CD14-positive monocyte (primary cell): ENCODE results near the gene UBE2E1. TPM values are rescaled to one million over a fixed set of nuclear protein-coding genes. Genes with fewer than 3 reads are reported as not detected.
A peak's percentile ranks its signal among the peaks of the same experiment; 100 is the strongest.

Source experiments
- DNase-seq, 3 donors: peaks; one replicate each; pipeline ENCODE4 v3.0.0-alpha.2; 2011 to 2022
- H2AFZ ChIP-seq: 2 replicates; pipeline ENCODE4 v1.6.0; 2012; ENCODE audit warnings: mild to moderate bottlenecking, low read depth, low read length, inconsistent platforms; ENCODE audit not compliant: insufficient read depth, poor library complexity, severe bottlenecking
- H3K27ac ChIP-seq, 2 donors: 1 replicate in 1 of 2; 2 replicates in 1 of 2; pipeline ENCODE4 v1.5.1; 2012 to 2013; ENCODE audit warnings: low read length in 2 of 2, control low read depth in 1 of 2, inconsistent platforms in 1 of 2, low read depth in 1 of 2, mild to moderate bottlenecking in 1 of 2
- H3K27me3 ChIP-seq, 2 donors: one replicate each; pipeline versions ENCODE4 v1.6.0 to v1.6.1; 2011 to 2013; ENCODE audit warnings: low read length in 2 of 2; ENCODE audit not compliant: control insufficient read depth in 2 of 2, insufficient read depth in 2 of 2
- H3K36me3 ChIP-seq, 2 donors: replicated peaks in 1 of 2; 1 replicate in 1 of 2; 2 replicates in 1 of 2; pipeline versions ENCODE4 v1.5.1 to v1.6.1; 2012 to 2013; ENCODE audit warnings: low read length in 2 of 2, control low read depth in 1 of 2, inconsistent platforms in 1 of 2, mild to moderate bottlenecking in 1 of 2; ENCODE audit not compliant: insufficient read depth in 2 of 2, control insufficient read depth in 1 of 2
- H3K4me1 ChIP-seq, 2 donors: 1 replicate in 1 of 2; 2 replicates in 1 of 2; pipeline versions ENCODE4 v1.5.1 to v1.6.1; 2012 to 2013; ENCODE audit warnings: low read length in 2 of 2, control low read depth in 1 of 2, inconsistent platforms in 1 of 2, mild to moderate bottlenecking in 1 of 2, moderate library complexity in 1 of 2; ENCODE audit not compliant: insufficient read depth in 2 of 2, control insufficient read depth in 1 of 2
- H3K4me2 ChIP-seq: replicated peaks from 2 replicates; pipeline ENCODE3; 2012; ENCODE audit warnings: low read length, moderate library complexity, mild to moderate bottlenecking; ENCODE audit not compliant: poor library complexity, severe bottlenecking; ENCODE audit errors: extremely low read depth
- H3K4me3 ChIP-seq, 3 experiments: fragments of 200-600 bp in 1 of 3; sonication (generic) in 1 of 3; replicated peaks in 1 of 3; 1 replicate in 2 of 3; 2 replicates in 1 of 3; pipeline ENCODE4 v1.5.1; 2011 to 2013; ENCODE audit warnings: low read length in 3 of 3, mild to moderate bottlenecking in 3 of 3, control low read depth in 2 of 3, low read depth in 2 of 3, inconsistent platforms in 1 of 3, moderate library complexity in 1 of 3
- H3K79me2 ChIP-seq: 2 replicates; pipeline ENCODE4 v1.6.0; 2012; ENCODE audit warnings: mild to moderate bottlenecking, control low read depth, inconsistent platforms, low read length, moderate library complexity; ENCODE audit not compliant: insufficient read depth
- H3K9ac ChIP-seq: 2 replicates; pipeline ENCODE4 v1.6.0; 2017; ENCODE audit warnings: low read length, mild to moderate bottlenecking; ENCODE audit not compliant: insufficient read depth, poor library complexity, severe bottlenecking
- H3K9me3 ChIP-seq, 2 donors: replicated peaks in 1 of 2; 1 replicate in 1 of 2; 2 replicates in 1 of 2; pipeline versions ENCODE4 v1.5.1 to v1.6.1; 2012 to 2013; ENCODE audit warnings: low read length in 2 of 2, control low read depth in 1 of 2; ENCODE audit not compliant: control insufficient read depth in 1 of 2, insufficient read depth in 1 of 2
- H4K20me1 ChIP-seq: 2 replicates; pipeline ENCODE4 v1.6.0; 2012; ENCODE audit warnings: mild to moderate bottlenecking, low read length, control low read depth, moderate library complexity; ENCODE audit not compliant: insufficient read depth
- H3K27ac Mint-ChIP-seq, 7 donors: one replicate each; pipeline ENCODE4 v1.8.0; 2020; ENCODE audit warnings: mild to moderate bottlenecking in 7 of 7, mixed read lengths in 7 of 7, moderate library complexity in 6 of 7, inconsistent platforms in 2 of 7
- H3K27me3 Mint-ChIP-seq, 3 donors: one replicate each; pipeline ENCODE4 v1.8.0; 2021 to 2022; ENCODE audit warnings: low read depth in 3 of 3, mild to moderate bottlenecking in 3 of 3, mixed read lengths in 3 of 3, moderate library complexity in 3 of 3, inconsistent platforms in 1 of 3
- H3K36me3 Mint-ChIP-seq, 2 donors: one replicate each; pipeline ENCODE4 v1.8.0; 2020; ENCODE audit warnings: mixed read lengths in 2 of 2, inconsistent platforms in 1 of 2, mild to moderate bottlenecking in 1 of 2
- H3K4me1 Mint-ChIP-seq: one replicate; pipeline ENCODE4 v1.8.0; 2020; ENCODE audit warnings: mild to moderate bottlenecking, mixed read lengths
- H3K4me3 Mint-ChIP-seq, 2 donors: one replicate each; pipeline ENCODE4 v1.8.0; 2020; ENCODE audit warnings: mild to moderate bottlenecking in 2 of 2, mixed read lengths in 2 of 2, moderate library complexity in 1 of 2
- H3K9me3 Mint-ChIP-seq, 7 donors: one replicate each; pipeline ENCODE4 v1.8.0; 2020 to 2022; ENCODE audit warnings: mixed read lengths in 7 of 7, mild to moderate bottlenecking in 6 of 7, moderate library complexity in 6 of 7, inconsistent platforms in 2 of 7
- WGBS: methylation state at CpG from one replicate; pipeline ENCODE4 v1.1.5; 2013; ENCODE audit warnings: missing lambda C conversion rate; ENCODE audit not compliant: insufficient coverage; 5-methylcytosine and 5-hydroxymethylcytosine counted together
- intact Hi-C, 2 donors: fragments of 100-400 bp; cut with micrococcal nuclease; formaldehyde crosslinking; loops; one replicate each; pipeline versions ENCODE4 v1.15.0 to v1.15.1; 2023
- polyA plus RNA-seq, 3 donors: library from polyadenylated mRNA; depleted of rRNA in 1 of 3; unstranded in 2 of 3; stranded (reverse) in 1 of 3; fragments of 300-500 nt in 2 of 3; fragments of >200 nt in 1 of 3; fragmentation: Illumina TruSeq in 2 of 3; gene quantifications; 1 replicate in 2 of 3; 2 replicates in 1 of 3; pipeline ENCODE4 v1.2.3, GENCODE V29; 2012 to 2021
- TF ChIP-seq, protein P1 (sequence below): fragments of 200-600 bp; IDR thresholded peaks from one replicate; pipeline ENCODE4 v1.8.0; 2022; ENCODE audit warnings: antibody characterized with exemption, mild to moderate bottlenecking

Gene UBE2E1
- polyA plus RNA-seq, 3 donors: 31.3 to 60.2 (median 34.6) TPM

DNA sequence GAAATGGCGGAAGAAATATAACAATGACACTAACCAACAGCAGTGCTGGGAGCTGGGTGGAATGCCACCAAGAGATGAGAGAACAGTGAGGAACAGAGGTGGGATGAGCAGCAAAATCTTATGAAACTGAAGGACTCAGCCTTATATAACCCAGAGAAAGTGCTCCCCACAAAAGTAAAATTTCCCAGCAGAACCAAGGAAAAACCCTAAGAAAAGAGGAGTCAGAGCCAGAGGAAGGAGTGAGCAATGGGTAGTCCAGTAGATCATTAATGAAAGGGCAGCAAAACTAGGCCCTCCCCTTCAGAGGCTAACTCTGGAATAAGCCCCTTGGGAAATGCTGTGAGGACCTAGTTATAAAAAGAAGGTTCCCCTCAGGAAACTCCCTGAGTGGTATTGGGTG lies 24.7 kb upstream of the UBE2E1 start:
- Mint-ChIP-seq H3K4me1 (no peaks in the 10 kb centered on the region), H3K27ac (peak overlapping the region in 1 of 7 donors; percentile 38), H3K36me3 (no peaks in the 10 kb centered on the region), H3K4me3 (no peak overlapping the region), H3K27me3 (peaks cover 1 to 5% (median 3%) of the 10 kb centered on the region in 3 donors), H3K9me3 (peaks cover 0 to 6% (median 3%) of the 10 kb centered on the region in 7 donors)
- Histone ChIP-seq H3K9me3 (no peaks in the 10 kb centered on the region), H3K27ac (no peak overlapping the region), H4K20me1 (no peaks in the 10 kb centered on the region), H3K79me2 (no peaks in the 10 kb centered on the region), H3K4me1 (no peaks in the 10 kb centered on the region), H3K36me3 (no peaks in the 10 kb centered on the region), H3K27me3 (no peaks in the 10 kb centered on the region), H3K4me3 (no peak overlapping the region), H3K9ac (no peak overlapping the region), H2AFZ (no peak overlapping the region), H3K4me2 (no peak overlapping the region)
- WGBS: no CpG with 5 or more reads among the region's 1 CpG
- DNase-seq: peak in 1 of 3 donors; percentile 44
- intact Hi-C loops: no loop called here
- TF ChIP-seq, protein P1, sequence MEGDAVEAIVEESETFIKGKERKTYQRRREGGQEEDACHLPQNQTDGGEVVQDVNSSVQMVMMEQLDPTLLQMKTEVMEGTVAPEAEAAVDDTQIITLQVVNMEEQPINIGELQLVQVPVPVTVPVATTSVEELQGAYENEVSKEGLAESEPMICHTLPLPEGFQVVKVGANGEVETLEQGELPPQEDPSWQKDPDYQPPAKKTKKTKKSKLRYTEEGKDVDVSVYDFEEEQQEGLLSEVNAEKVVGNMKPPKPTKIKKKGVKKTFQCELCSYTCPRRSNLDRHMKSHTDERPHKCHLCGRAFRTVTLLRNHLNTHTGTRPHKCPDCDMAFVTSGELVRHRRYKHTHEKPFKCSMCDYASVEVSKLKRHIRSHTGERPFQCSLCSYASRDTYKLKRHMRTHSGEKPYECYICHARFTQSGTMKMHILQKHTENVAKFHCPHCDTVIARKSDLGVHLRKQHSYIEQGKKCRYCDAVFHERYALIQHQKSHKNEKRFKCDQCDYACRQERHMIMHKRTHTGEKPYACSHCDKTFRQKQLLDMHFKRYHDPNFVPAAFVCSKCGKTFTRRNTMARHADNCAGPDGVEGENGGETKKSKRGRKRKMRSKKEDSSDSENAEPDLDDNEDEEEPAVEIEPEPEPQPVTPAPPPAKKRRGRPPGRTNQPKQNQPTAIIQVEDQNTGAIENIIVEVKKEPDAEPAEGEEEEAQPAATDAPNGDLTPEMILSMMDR: no peak

DNA sequence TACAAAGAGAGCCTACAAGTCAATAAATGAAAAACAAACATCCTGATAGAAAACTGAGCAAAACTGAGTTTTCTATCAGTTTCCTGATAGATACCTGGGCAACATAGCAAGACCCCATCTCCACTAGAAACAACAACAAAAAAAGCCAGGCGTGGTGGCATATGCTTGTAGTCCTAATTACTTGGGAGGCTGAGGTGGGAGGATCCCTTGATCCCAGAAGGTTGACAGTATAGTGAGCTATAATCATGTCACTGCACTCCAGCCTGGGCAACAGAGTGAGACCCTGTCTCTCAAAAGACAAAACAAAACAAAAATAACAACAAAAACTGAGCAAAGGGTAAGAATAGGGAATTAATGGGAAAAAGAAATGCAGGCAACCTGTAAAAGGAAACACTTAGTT lies 23.9 kb upstream of the UBE2E1 start:
- Mint-ChIP-seq H3K27ac (peak overlapping the region in 1 of 7 donors; percentile 19), H3K9me3 (peaks cover 0 to 6% (median 3%) of the 10 kb centered on the region in 7 donors), H3K4me3 (no peak overlapping the region), H3K36me3 (no peaks in the 10 kb centered on the region), H3K27me3 (peaks cover 4 to 5% (median 5%) of the 10 kb centered on the region in 3 donors), H3K4me1 (no peaks in the 10 kb centered on the region)
- Histone ChIP-seq H4K20me1 (no peaks in the 10 kb centered on the region), H3K9ac (no peak overlapping the region), H2AFZ (no peak overlapping the region), H3K9me3 (no peaks in the 10 kb centered on the region), H3K4me1 (no peaks in the 10 kb centered on the region), H3K27me3 (no peaks in the 10 kb centered on the region), H3K36me3 (no peaks in the 10 kb centered on the region), H3K4me3 (no peak overlapping the region), H3K79me2 (no peaks in the 10 kb centered on the region), H3K27ac (no peak overlapping the region), H3K4me2 (no peak overlapping the region)
- DNase-seq: no peak
- WGBS: no CpG with 5 or more reads among the region's 1 CpG
- TF ChIP-seq, protein P1: no peak
- intact Hi-C loops: no loop called here
